Femur (tissue), 1 donor: ENCODE data around the gene COL6A1.
"Not testable (repeated sequence)": the region's sequence is repeated elsewhere in the genome, so short reads cannot be mapped to it uniquely, and the experiment has no call there.

Source experiments
- DNase-seq: peaks from one replicate; pipeline ENCODE4 v3.0.0-alpha.2; 2017

The COL6A1 gene

GRCh38 chr21:45966791-45967394 lies 14.7 kb upstream of the COL6A1 start:
- DNase-seq: no peak

- DNase-seq: peak; percentile 13
Observed at GRCh38 chr21:45969921-45970673, 11.5 kb upstream of the COL6A1 start.

- peak; percentile 81 for DNase-seq
Observed at GRCh38 chr21:45970674-45971615, 10.6 kb upstream of the COL6A1 start.

GRCh38 chr21:45971616-45972352 lies 9.8 kb upstream of the COL6A1 start:
- peak; percentile 87 for DNase-seq

- peak; percentile 72 for DNase-seq
Observed at GRCh38 chr21:45972353-45972715, 9.2 kb upstream of the COL6A1 start.

GRCh38 chr21:45972716-45973474 lies 8.7 kb upstream of the COL6A1 start:
- DNase-seq: peak; percentile 96

GRCh38 chr21:45973475-45974072 lies 8.0 kb upstream of the COL6A1 start:
- DNase-seq: peak; percentile 94

- DNase-seq: peak; percentile 83
Observed at GRCh38 chr21:45974073-45975019, 7.2 kb upstream of the COL6A1 start.

- DNase-seq: no peak
Observed at GRCh38 chr21:45975020-45975666, 6.4 kb upstream of the COL6A1 start.

GRCh38 chr21:45975667-45976409 lies 5.7 kb upstream of the COL6A1 start:
- not testable (repeated sequence) for DNase-seq

- peak; percentile 36 for DNase-seq
Observed at GRCh38 chr21:45976701-45977311, 4.8 kb upstream of the COL6A1 start.

- peak; percentile 68 for DNase-seq
Observed at GRCh38 chr21:45977396-45977795, 4.2 kb upstream of the COL6A1 start.

GRCh38 chr21:45979141-45979631 lies 2.4 kb upstream of the COL6A1 start:
- DNase-seq: no peak

- DNase-seq: no peak
Observed at GRCh38 chr21:45979651-45980050, 1.9 kb upstream of the COL6A1 start.

- DNase-seq: no peak
Observed at GRCh38 chr21:45980271-45980670, 1.3 kb upstream of the COL6A1 start.

- DNase-seq: no peak
Observed at GRCh38 chr21:45980697-45981096, 873 bp upstream of the COL6A1 start.

- no peak for DNase-seq
Observed at GRCh38 chr21:45982092-45982757, 655 bp downstream of the COL6A1 start.
